Liver (tissue), 9 donors: ENCODE data around the gene RYR1. TPM values are rescaled to one million over a fixed set of nuclear protein-coding genes. Genes with fewer than 3 reads are reported as not detected.

Experiments used
- DNase-seq: peaks from one replicate; pipeline ENCODE4 v3.0.0-alpha.2; 2017; ENCODE audit warnings: low spot score
- H3K27ac ChIP-seq, 2 donors: one replicate each; pipeline ENCODE4 v1.7.0; 2013; ENCODE audit warnings: inconsistent platforms in 2 of 2, low read length in 2 of 2, control low read depth in 1 of 2, low read depth in 1 of 2, mild to moderate bottlenecking in 1 of 2
- H3K27me3 ChIP-seq, 4 donors: one replicate each; pipeline versions ENCODE4 v1.6.1 to v1.7.0; 2013; ENCODE audit warnings: low read length in 3 of 4, inconsistent platforms in 1 of 4, mild to moderate bottlenecking in 1 of 4, moderate library complexity in 1 of 4; ENCODE audit not compliant: control insufficient read depth in 4 of 4, insufficient read depth in 4 of 4
- H3K36me3 ChIP-seq, 4 donors: one replicate each; pipeline versions ENCODE4 v1.6.1 to v1.7.0; 2013; ENCODE audit warnings: low read length in 3 of 4, mild to moderate bottlenecking in 3 of 4, low read depth in 1 of 4, moderate library complexity in 1 of 4; ENCODE audit not compliant: control insufficient read depth in 4 of 4, insufficient read depth in 3 of 4
- H3K4me1 ChIP-seq, 4 donors: one replicate each; pipeline versions ENCODE4 v1.6.1 to v1.7.0; 2013; ENCODE audit warnings: low read length in 3 of 4, mild to moderate bottlenecking in 3 of 4, moderate library complexity in 1 of 4; ENCODE audit not compliant: control insufficient read depth in 4 of 4, insufficient read depth in 4 of 4
- H3K4me3 ChIP-seq, 3 donors: one replicate each; pipeline versions ENCODE4 v1.6.1 to v1.7.0; 2013; ENCODE audit warnings: low read length in 3 of 3, control low read depth in 1 of 3, low read depth in 1 of 3, mild to moderate bottlenecking in 1 of 3
- H3K9ac ChIP-seq, 2 donors: one replicate each; pipeline ENCODE4 v1.7.0; 2013; ENCODE audit warnings: low read length in 2 of 2, mild to moderate bottlenecking in 2 of 2, moderate library complexity in 2 of 2, control low read depth in 1 of 2, low read depth in 1 of 2
- H3K9me3 ChIP-seq, 4 donors: one replicate each; pipeline versions ENCODE4 v1.6.1 to v1.7.0; 2013; ENCODE audit warnings: low read length in 3 of 4; ENCODE audit not compliant: control insufficient read depth in 4 of 4
- EGR1 ChIP-seq, 2 donors: IDR thresholded peaks; 2 replicates each; pipeline ENCODE4 v1.6.1; 2016 to 2018; ENCODE audit warnings: antibody characterized with exemption in 2 of 2, low read depth in 2 of 2
- FOXA1 ChIP-seq: IDR thresholded peaks from 2 replicates; pipeline ENCODE4 v1.6.1; 2016; ENCODE audit warnings: antibody characterized with exemption
- GABPA ChIP-seq, 2 donors: IDR thresholded peaks in 1 of 2; conservative IDR thresholded peaks in 1 of 2; 2 replicates each; pipeline ENCODE4 v1.6.1; 2016; ENCODE audit warnings: antibody characterized with exemption in 2 of 2, mild to moderate bottlenecking in 1 of 2, moderate library complexity in 1 of 2
- HNF4A ChIP-seq, 2 donors: conservative IDR thresholded peaks; 2 replicates each; pipeline ENCODE4 v1.6.1; 2016; ENCODE audit warnings: antibody characterized with exemption in 2 of 2, mild to moderate bottlenecking in 2 of 2
- JUND ChIP-seq, 2 donors: IDR thresholded peaks; 2 replicates each; pipeline ENCODE4 v1.6.1; 2016; ENCODE audit warnings: antibody characterized with exemption in 2 of 2
- TAF1 ChIP-seq: conservative IDR thresholded peaks from 2 replicates; pipeline ENCODE4 v1.6.1; 2016; ENCODE audit warnings: antibody characterized with exemption, mild to moderate bottlenecking
- WGBS: extraction: QIAGEN DNeasy Blood & Tissue Kit; methylation state at CpG from one replicate; pipeline ENCODE4 v1.1.7; 2013; 5-methylcytosine and 5-hydroxymethylcytosine counted together
- polyA plus RNA-seq, 2 donors: library from polyadenylated mRNA; stranded (reverse) in 1 of 2; unstranded in 1 of 2; fragments of 200-250 nt in 1 of 2; fragments of >200 nt in 1 of 2; fragmentation: Nextera tagmentation in 1 of 2; extraction: Ambion mirVana in 1 of 2; gene quantifications; one replicate each; pipeline versions ENCODE4 v1.2.1 to v1.2.3, GENCODE V29; 2013 to 2015
- total RNA-seq, 2 donors: library from RNA; depleted of rRNA; stranded (reverse); fragments of >200 nt; gene quantifications; one replicate each; pipeline ENCODE4 v1.2.3, GENCODE V29; 2014
- TF ChIP-seq, protein P1 (sequence below): IDR thresholded peaks from 2 replicates; pipeline ENCODE4 v1.6.1; 2016; ENCODE audit warnings: antibody characterized with exemption
- TF ChIP-seq, protein P2 (sequence below): IDR thresholded peaks from 2 replicates; pipeline ENCODE4 v1.6.1; 2016; ENCODE audit warnings: antibody characterized with exemption, mild to moderate bottlenecking
- donor health status: healthy.
- donor health status: healthy.
- donor health status: healthy.
- donor health status: healthy.
- donor health status: healthy.

RYR1 gene
- total and polyA plus RNA-seq, 4 donors: 0.01 to 0.70 (median 0.29) TPM

DNA sequence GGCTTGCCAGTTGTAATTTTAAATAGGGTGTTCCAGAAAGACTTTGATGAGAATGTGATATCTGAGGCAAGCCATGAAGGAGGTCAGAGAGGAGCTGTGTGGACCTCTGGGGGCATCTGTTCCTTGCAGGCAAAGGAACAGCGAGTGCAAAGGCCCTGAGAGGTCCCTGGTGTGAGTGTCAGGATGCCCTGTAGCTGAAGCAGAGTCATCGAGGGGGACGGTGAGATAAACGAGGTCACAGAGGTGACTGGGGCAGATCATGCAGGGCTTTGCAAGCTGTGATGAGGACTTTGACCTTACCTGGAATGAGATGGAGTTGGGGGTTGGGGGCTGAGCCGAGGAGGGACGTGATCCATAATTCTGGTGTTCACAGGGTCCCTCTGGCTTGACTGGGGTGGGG, 75.0 kb downstream of the RYR1 start:
- TF ChIP-seq JUND (IDR thresholded peaks at IDR 0.05) (no peak), HNF4A (conservative IDR thresholded peaks at IDR 0.05) (peak in 1 of 2 donors; percentile 40)

DNA sequence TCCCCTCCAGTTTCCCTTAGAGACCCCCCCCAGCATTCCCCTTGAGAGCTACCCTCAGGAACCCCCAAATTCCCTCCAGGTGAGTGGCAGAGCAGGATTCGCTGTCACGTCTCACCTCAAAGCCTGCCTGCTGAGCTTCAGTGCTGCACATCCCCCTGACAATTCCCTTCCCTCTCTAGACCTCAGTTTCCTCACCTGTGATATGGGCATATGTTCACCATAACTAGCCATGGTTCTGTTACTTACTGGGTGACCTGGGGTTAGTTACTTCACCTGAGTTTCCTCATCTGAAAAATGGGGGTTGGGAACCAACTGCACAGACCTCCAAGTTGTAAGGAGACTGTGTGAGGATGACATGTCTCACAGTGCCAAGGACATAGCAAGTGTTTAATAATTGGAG, 75.5 kb downstream of the RYR1 start:
- DNase-seq: no peak
- peaks cover 0 to 3% (median 0%) of the 10 kb centered on the region in 4 donors for H3K4me1 ChIP-seq
- TF ChIP-seq, protein P1, sequence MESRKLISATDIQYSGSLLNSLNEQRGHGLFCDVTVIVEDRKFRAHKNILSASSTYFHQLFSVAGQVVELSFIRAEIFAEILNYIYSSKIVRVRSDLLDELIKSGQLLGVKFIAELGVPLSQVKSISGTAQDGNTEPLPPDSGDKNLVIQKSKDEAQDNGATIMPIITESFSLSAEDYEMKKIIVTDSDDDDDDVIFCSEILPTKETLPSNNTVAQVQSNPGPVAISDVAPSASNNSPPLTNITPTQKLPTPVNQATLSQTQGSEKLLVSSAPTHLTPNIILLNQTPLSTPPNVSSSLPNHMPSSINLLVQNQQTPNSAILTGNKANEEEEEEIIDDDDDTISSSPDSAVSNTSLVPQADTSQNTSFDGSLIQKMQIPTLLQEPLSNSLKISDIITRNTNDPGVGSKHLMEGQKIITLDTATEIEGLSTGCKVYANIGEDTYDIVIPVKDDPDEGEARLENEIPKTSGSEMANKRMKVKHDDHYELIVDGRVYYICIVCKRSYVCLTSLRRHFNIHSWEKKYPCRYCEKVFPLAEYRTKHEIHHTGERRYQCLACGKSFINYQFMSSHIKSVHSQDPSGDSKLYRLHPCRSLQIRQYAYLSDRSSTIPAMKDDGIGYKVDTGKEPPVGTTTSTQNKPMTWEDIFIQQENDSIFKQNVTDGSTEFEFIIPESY: no peak
- TF ChIP-seq TAF1: no peak
- TF ChIP-seq, protein P2, sequence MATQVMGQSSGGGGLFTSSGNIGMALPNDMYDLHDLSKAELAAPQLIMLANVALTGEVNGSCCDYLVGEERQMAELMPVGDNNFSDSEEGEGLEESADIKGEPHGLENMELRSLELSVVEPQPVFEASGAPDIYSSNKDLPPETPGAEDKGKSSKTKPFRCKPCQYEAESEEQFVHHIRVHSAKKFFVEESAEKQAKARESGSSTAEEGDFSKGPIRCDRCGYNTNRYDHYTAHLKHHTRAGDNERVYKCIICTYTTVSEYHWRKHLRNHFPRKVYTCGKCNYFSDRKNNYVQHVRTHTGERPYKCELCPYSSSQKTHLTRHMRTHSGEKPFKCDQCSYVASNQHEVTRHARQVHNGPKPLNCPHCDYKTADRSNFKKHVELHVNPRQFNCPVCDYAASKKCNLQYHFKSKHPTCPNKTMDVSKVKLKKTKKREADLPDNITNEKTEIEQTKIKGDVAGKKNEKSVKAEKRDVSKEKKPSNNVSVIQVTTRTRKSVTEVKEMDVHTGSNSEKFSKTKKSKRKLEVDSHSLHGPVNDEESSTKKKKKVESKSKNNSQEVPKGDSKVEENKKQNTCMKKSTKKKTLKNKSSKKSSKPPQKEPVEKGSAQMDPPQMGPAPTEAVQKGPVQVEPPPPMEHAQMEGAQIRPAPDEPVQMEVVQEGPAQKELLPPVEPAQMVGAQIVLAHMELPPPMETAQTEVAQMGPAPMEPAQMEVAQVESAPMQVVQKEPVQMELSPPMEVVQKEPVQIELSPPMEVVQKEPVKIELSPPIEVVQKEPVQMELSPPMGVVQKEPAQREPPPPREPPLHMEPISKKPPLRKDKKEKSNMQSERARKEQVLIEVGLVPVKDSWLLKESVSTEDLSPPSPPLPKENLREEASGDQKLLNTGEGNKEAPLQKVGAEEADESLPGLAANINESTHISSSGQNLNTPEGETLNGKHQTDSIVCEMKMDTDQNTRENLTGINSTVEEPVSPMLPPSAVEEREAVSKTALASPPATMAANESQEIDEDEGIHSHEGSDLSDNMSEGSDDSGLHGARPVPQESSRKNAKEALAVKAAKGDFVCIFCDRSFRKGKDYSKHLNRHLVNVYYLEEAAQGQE: no peak
- H3K27me3 ChIP-seq: no peaks in the 10 kb centered on the region
- H3K4me3 ChIP-seq: no peak overlapping the region
- no peaks in the 10 kb centered on the region for H3K9me3 ChIP-seq
- WGBS: 93% methylated on average over 2 of the region's 2 CpGs
- no peak overlapping the region for H3K9ac ChIP-seq
- no peak overlapping the region for H3K27ac ChIP-seq
- H3K36me3 ChIP-seq: no peaks in the 10 kb centered on the region

More for the DNA sequence above, 75.0 kb downstream of the RYR1 start:
- H3K27me3 ChIP-seq: no peaks in the 10 kb centered on the region
- H3K4me1 ChIP-seq: peaks cover 0 to 3% (median 0%) of the 10 kb centered on the region in 4 donors
- H3K27ac ChIP-seq: no peak overlapping the region
- DNase-seq: peak; percentile 47
- no peaks in the 10 kb centered on the region for H3K9me3 ChIP-seq
- no peak overlapping the region for H3K9ac ChIP-seq
- H3K36me3 ChIP-seq: no peaks in the 10 kb centered on the region
- 18% methylated on average over 6 of the region's 6 CpGs for WGBS
- no peak overlapping the region for H3K4me3 ChIP-seq

DNA sequence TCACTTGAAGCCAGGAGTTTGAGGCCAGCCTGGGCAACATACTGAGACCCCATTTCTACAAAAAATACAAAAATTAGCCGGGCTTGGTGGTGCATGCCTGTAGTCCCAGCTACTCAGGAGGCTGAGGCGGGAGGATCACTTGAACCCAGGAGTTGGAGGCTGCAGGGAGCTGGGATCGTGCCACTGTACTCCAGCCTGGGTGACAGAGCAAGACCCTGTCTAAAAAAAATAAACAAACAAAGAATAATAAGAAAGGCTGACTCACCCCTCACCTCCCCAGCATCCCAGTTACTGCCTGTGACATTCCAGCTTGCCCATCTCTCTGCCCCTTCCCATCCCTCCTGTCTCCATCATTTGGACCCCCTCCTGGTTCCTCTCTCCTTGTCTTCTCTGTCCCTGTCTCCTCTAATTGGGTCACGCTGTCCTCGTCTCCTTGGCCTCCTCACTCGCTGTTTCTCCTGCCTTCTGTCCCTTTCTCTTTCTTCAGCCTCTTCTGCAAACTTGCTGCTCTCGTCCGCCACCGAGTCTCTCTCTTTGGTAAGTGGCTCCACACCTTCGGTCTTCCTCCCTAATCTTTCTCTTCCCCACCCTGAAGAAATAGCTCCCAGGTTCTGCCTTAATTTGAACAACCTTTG, 77.7 kb downstream of the RYR1 start:
- no peak overlapping the region for H3K27ac ChIP-seq
- no peak overlapping the region for H3K9ac ChIP-seq
- H3K27me3 ChIP-seq: no peaks in the 10 kb centered on the region
- no peak for DNase-seq
- TF ChIP-seq, protein P2: no peak
- TF ChIP-seq GABPA (IDR thresholded peaks at IDR 0.05 in 1 of 2, conservative IDR thresholded peaks at IDR 0.05 in 1 of 2) (no peak), EGR1 (IDR thresholded peaks at IDR 0.05; ENCODE audit: low read depth in 2 of 2) (no peak), FOXA1 (no peak)
- H3K4me1 ChIP-seq: peaks cover 0 to 3% (median 0%) of the 10 kb centered on the region in 4 donors
- no peak overlapping the region for H3K4me3 ChIP-seq
- no peaks in the 10 kb centered on the region for H3K9me3 ChIP-seq
- no peaks in the 10 kb centered on the region for H3K36me3 ChIP-seq
- 83% methylated on average over 10 of the region's 10 CpGs for WGBS
